OCI-LY3 (cell line): ENCODE data around the gene PTP4A2.

Experiments
- H2AFZ ChIP-seq: fragments of 200-600, 300-600 bp; shearing (Covaris generic); 2 replicates; pipeline ENCODE4 v1.6.0; 2014; ENCODE audit warnings: antibody characterized with exemption, low read depth, low read length
- H3K27ac ChIP-seq: fragments of 200-600, 300-600 bp; sonication (generic); 2 replicates; pipeline ENCODE4 v1.5.1; 2014; ENCODE audit warnings: mild to moderate bottlenecking, low read length, moderate library complexity, mixed read lengths
- H3K27me3 ChIP-seq: fragments of 200-600, 300-600 bp; sonication (generic); 2 replicates; pipeline ENCODE4 v1.6.1; 2014; ENCODE audit warnings: low read depth, low read length, mixed read lengths
- H3K36me3 ChIP-seq: fragments of 200-600, 300-600 bp; sonication (generic); replicated peaks from 2 replicates; pipeline ENCODE3; 2014; ENCODE audit warnings: low read depth, low read length, mixed read lengths
- H3K4me1 ChIP-seq: fragments of 300-600, 200-600 bp; sonication (generic); 2 replicates; pipeline ENCODE4 v1.6.1; 2014; ENCODE audit warnings: low read length, mixed read lengths
- H3K4me2 ChIP-seq: fragments of 200-600, 300-600 bp; sonication (generic); 2 replicates; pipeline ENCODE4 v1.6.1; 2014; ENCODE audit warnings: low read length, mixed read lengths
- H3K4me3 ChIP-seq: fragments of 300-600, 200-600 bp; sonication (generic); 2 replicates; pipeline ENCODE4 v1.5.1; 2014; ENCODE audit warnings: antibody characterized with exemption, mild to moderate bottlenecking, low read length, moderate library complexity
- H3K79me2 ChIP-seq: fragments of 300-600, 200-600 bp; shearing (Covaris generic); 2 replicates; pipeline ENCODE4 v1.6.1; 2014; ENCODE audit warnings: mild to moderate bottlenecking, low read length, mixed read lengths
- H3K9ac ChIP-seq: fragments of 300-600, 200-600 bp; shearing (Covaris generic); 2 replicates; pipeline ENCODE4 v1.6.0; 2014; ENCODE audit warnings: mild to moderate bottlenecking, low read length, moderate library complexity
- H3K9me3 ChIP-seq: fragments of 200-600, 300-600 bp; shearing (Covaris generic); 2 replicates; pipeline ENCODE4 v1.6.1; 2014; ENCODE audit warnings: low read length, mixed read lengths; ENCODE audit not compliant: insufficient read depth
- H4K20me1 ChIP-seq: fragments of 200-600, 300-600 bp; sonication (generic); 2 replicates; pipeline ENCODE4 v1.6.1; 2016; ENCODE audit warnings: low read length, mixed read lengths; ENCODE audit not compliant: insufficient read depth
- EZH2phosphoT487 ChIP-seq: fragments of 200-600 bp; shearing (Covaris generic); IDR thresholded peaks from 2 replicates; pipeline ENCODE4 v1.6.1; 2018; ENCODE audit warnings: antibody characterized with exemption, mixed run types, low read depth
- TF ChIP-seq, protein P1 (sequence below): fragments of 200-600, 300-600 bp; sonication (generic); IDR thresholded peaks from 2 replicates; pipeline ENCODE4 v1.5.1; 2014; ENCODE audit warnings: antibody characterized with exemption, low read length, low read depth

PTP4A2 gene

DNA sequence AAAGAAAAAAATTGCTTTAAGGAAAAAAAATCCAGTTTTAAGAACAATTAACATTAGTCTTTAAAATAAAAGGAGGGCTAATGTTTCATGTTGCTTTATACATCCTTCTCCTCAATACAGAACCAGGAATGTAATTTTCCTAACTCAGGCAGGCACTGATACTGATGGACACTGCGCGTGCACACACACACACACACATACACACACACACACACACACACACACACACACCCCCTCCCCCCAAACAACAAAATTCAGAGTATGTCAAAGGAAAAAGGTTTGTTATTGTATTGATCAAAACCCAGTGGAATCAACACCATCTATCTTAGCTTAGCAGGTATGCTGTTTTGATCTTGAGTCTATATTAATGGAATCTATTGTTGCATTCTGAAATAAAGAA lies 31.6 kb downstream of the PTP4A2 start:
- Histone ChIP-seq H3K79me2 (peaks cover 18% of the 10 kb centered on the region), H3K36me3 (peaks cover 33% of the 10 kb centered on the region), H3K4me3 (no peak overlapping the region), H3K4me2 (no peak overlapping the region), H2AFZ (no peak overlapping the region), H4K20me1 (peaks cover 18% of the 10 kb centered on the region), H3K9me3 (no peaks in the 10 kb centered on the region), H3K4me1 (peaks cover 22% of the 10 kb centered on the region), H3K27ac (no peak overlapping the region), H3K9ac (no peak overlapping the region), H3K27me3 (no peaks in the 10 kb centered on the region)
- TF ChIP-seq EZH2phosphoT487: no peak
- TF ChIP-seq, protein P1, sequence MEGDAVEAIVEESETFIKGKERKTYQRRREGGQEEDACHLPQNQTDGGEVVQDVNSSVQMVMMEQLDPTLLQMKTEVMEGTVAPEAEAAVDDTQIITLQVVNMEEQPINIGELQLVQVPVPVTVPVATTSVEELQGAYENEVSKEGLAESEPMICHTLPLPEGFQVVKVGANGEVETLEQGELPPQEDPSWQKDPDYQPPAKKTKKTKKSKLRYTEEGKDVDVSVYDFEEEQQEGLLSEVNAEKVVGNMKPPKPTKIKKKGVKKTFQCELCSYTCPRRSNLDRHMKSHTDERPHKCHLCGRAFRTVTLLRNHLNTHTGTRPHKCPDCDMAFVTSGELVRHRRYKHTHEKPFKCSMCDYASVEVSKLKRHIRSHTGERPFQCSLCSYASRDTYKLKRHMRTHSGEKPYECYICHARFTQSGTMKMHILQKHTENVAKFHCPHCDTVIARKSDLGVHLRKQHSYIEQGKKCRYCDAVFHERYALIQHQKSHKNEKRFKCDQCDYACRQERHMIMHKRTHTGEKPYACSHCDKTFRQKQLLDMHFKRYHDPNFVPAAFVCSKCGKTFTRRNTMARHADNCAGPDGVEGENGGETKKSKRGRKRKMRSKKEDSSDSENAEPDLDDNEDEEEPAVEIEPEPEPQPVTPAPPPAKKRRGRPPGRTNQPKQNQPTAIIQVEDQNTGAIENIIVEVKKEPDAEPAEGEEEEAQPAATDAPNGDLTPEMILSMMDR: no peak

DNA sequence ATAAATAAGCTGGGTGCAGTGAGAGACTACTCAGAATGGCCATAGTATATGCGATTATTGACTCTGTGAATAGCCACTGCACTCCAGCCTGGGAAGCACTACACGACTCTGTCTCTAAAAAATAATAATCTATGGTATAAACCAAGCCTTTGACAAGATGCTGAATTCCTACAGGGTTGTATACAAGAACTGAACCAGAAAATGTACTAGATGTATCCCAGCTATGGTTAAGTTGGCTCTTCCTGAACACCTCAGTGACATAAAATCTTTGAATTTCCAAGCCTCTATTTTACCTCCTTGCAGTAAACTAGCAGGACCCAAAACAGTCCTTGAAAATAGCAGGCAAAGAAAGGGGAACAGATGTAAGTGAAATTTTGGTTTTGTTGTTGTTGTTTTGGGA lies 32.5 kb downstream of the PTP4A2 start:
- peaks cover 9% of the 10 kb centered on the region for H3K79me2 ChIP-seq
- no peak overlapping the region for H3K27ac ChIP-seq
- TF ChIP-seq, protein P1: no peak
- TF ChIP-seq EZH2phosphoT487: no peak
- no peaks in the 10 kb centered on the region for H3K9me3 ChIP-seq
- H3K27me3 ChIP-seq: no peaks in the 10 kb centered on the region
- H3K4me2 ChIP-seq: no peak overlapping the region
- H3K4me3 ChIP-seq: no peak overlapping the region
- H2AFZ ChIP-seq: no peak overlapping the region
- peaks cover 13% of the 10 kb centered on the region for H3K4me1 ChIP-seq
- H3K36me3 ChIP-seq: peaks cover 29% of the 10 kb centered on the region
- H4K20me1 ChIP-seq: peaks cover 9% of the 10 kb centered on the region; the same call in 1 of the 2 replicates
- H3K9ac ChIP-seq: no peak overlapping the region

DNA sequence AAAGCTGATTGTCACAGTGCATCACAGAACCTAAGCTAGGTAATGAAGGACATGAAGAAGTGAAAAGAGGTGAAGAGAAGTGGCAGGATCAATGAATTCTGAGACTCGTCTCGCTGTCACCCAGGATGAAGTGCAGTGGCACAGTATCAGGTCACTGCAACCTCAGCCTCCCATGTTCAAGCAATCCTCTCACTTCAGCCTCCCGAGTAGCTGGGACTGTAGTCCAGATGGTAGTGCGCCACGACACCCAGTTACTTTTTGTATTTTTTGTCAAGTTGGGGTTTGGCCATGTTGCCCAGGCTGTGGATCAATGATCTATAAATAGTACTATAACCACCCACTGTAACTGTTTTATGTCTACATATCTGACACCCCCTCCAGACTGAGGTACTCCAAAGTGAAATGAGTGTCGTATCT lies 33.1 kb downstream of the PTP4A2 start:
- Histone ChIP-seq H3K27me3 (no peaks in the 10 kb centered on the region), H3K4me2 (no peak overlapping the region), H4K20me1 (peaks cover 4% of the 10 kb centered on the region; the same call in 1 of the 2 replicates), H2AFZ (no peak overlapping the region), H3K27ac (no peak overlapping the region), H3K36me3 (peaks cover 23% of the 10 kb centered on the region), H3K4me3 (no peak overlapping the region), H3K9me3 (no peaks in the 10 kb centered on the region), H3K4me1 (peaks cover 10% of the 10 kb centered on the region), H3K9ac (no peak overlapping the region), H3K79me2 (peaks cover 4% of the 10 kb centered on the region)
- TF ChIP-seq EZH2phosphoT487: no peak
- TF ChIP-seq, protein P1: no peak

DNA sequence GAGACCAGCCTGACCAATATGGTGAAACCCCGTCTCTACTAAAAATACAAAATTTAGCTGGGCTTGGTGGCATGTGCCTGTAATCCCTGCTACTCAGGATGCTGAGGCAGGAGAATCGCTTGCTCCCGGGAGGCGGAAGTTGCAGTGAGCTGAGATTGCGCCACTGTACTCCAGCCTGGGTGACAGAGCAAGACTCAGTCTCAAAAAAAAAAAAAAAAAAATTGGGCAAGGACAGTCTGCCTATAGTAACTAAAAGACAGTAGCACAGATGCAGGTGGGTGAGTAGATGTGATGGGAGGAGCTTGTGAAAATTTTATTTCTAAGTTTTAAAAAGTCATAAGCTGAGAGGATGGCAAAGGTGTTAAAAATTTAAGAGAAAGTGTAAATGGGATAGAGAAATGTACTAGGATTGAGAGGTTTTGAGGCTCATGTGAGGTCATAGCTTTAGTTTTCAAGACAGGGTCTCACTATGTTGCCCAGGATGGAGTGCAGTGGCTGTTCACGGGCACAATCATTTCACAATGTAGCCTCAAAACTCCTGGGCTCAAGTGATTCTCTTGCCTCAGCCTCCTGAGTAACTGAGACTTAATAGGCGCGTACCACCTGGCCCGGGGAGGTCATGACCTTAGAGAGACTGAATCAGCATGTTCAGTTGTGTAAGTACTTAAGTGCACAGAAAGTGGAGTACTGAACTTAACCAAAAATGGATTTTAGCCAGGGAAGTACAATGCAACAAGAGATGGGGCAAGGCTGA lies 33.7 kb downstream of the PTP4A2 start:
- no peak overlapping the region for H3K4me2 ChIP-seq
- H3K27ac ChIP-seq: no peak overlapping the region
- H2AFZ ChIP-seq: no peak overlapping the region
- no peaks in the 10 kb centered on the region for H3K79me2 ChIP-seq
- peaks cover 17% of the 10 kb centered on the region for H3K36me3 ChIP-seq
- H3K27me3 ChIP-seq: no peaks in the 10 kb centered on the region
- no peaks in the 10 kb centered on the region for H3K9me3 ChIP-seq
- H3K4me3 ChIP-seq: no peak overlapping the region
- no peak overlapping the region for H3K9ac ChIP-seq
- H3K4me1 ChIP-seq: peaks cover 10% of the 10 kb centered on the region
- TF ChIP-seq, protein P1: no peak
- no peak for TF ChIP-seq EZH2phosphoT487
- no peaks in the 10 kb centered on the region for H4K20me1 ChIP-seq
